ENCODE data around the gene ZMAT5. TPM values are rescaled to one million over a fixed set of nuclear protein-coding genes. Genes with fewer than 3 reads are reported as not detected.

ZMAT5 gene
- total and polyA plus RNA-seq, 9 of the 15 experiments (the other 6 are each of a cell fraction or from before 2014, with no cell fraction given), result 2.0 to 25.2 (median 11.9) TPM

- TF ChIP-seq BACH1 (tag; IDR thresholded peaks at IDR 0.05), result no peak
- TF ChIP-seq SREBF2 (CRISPR knock-in tag; IDR thresholded peaks at IDR 0.05), result no peak
- 0 out of 2 replicates have a peak, but pooled peaks have one; percentile 39 for TF ChIP-seq ZNF395 (CRISPR knock-in tag; IDR thresholded peaks at IDR 0.05)
- no peak for TF ChIP-seq THAP7 (CRISPR knock-in tag; IDR thresholded peaks at IDR 0.05)
- TF ChIP-seq ZNF197 (CRISPR knock-in tag; IDR thresholded peaks at IDR 0.05; ENCODE audit: low read depth), result 0 out of 2 replicates have a peak, but pooled peaks have one; percentile 52
- no peak for TF ChIP-seq TCF7 (IDR thresholded peaks at IDR 0.05; ENCODE audit: borderline replicate concordance)
Observed at GRCh38 chr22:29798801-29799200, 32.0 kb upstream of the ZMAT5 start (continued).

GRCh38 chr22:29798318-29798717 is 31.5 kb upstream of the ZMAT5 start:
- FAIRE-seq (peak; percentile 19), DNase-seq (ENCODE audit: extremely low read depth in 1 of 4, low spot score in 3 of 4) (peak in 1 of 4 experiments; percentile 20), ATAC-seq (peak; percentile 58)
- H3K9me3 ChIP-seq (replicated peaks; ENCODE audit: control insufficient read depth, insufficient read depth, low read depth, low read length), result no peaks in the 10 kb centered on the region
- no peak overlapping the region for H3K4me3 ChIP-seq
- H3K79me2 ChIP-seq (ENCODE audit: control insufficient read depth, insufficient read depth, low read length), result no peaks in the 10 kb centered on the region
- H3K36me3 ChIP-seq (ENCODE audit: control insufficient read depth, insufficient read depth, low read length), result peaks cover 49% of the 10 kb centered on the region
- in situ Hi-C loops (cut with MboI) (no loop called here), intact Hi-C loops (cut with micrococcal nuclease) (no loop called here)
- WGBS (ENCODE audit: insufficient coverage, low coverage, missing lambda C conversion rate), result 14% methylated on average over 6 of the region's 6 CpGs
- peak overlapping the region; percentile 73; the same call in 2 of the 3 replicates for H3K27ac ChIP-seq (ENCODE audit: extremely low read depth, low read depth, low read length)
- no peaks in the 10 kb centered on the region for H4K20me1 ChIP-seq (replicated peaks; ENCODE audit: control insufficient read depth, insufficient read depth, low read length)
- POLR2A ChIA-PET, result no interaction called here
- BruUV-seq (replicated peaks), result no TSS peak
- H3K9ac ChIP-seq (ENCODE audit: insufficient read depth in 1 of 2, low read depth in 2 of 2, low read length in 2 of 2), result no peak overlapping the region
- CTCF ChIA-PET (ENCODE audit: low intra/inter-chr PET ratio), result no interaction called here
- no peaks in the 10 kb centered on the region for H3K9me1 ChIP-seq (ENCODE audit: control insufficient read depth, insufficient read depth, low read length)
- no peak overlapping the region; the same call in 1 of the 2 replicates for H3K4me2 ChIP-seq (ENCODE audit: insufficient read depth, low read length)
- TF ChIP-seq EP400 (IDR thresholded peaks at IDR 0.05), result no peak
- TF ChIP-seq TEAD2 (tag; IDR thresholded peaks at IDR 0.05), result no peak
- no peak for TF ChIP-seq PHB2 (IDR thresholded peaks at IDR 0.05; ENCODE audit: low read depth)
- TF ChIP-seq KDM5B (IDR thresholded peaks at IDR 0.05; ENCODE audit: insufficient replicate concordance, low read depth, low read length), result no peak
- no peak for TF ChIP-seq PCBP1 (IDR thresholded peaks at IDR 0.05; ENCODE audit: low read depth, low read length, poor library complexity, severe bottlenecking)
- TF ChIP-seq ZNF696 (CRISPR knock-in tag; conservative IDR thresholded peaks at IDR 0.05), result no peak
- TF ChIP-seq TAF7 (tag; IDR thresholded peaks at IDR 0.05), result no peak
- no peak for TF ChIP-seq MTA3 (IDR thresholded peaks at IDR 0.05; ENCODE audit: borderline replicate concordance)
- TF ChIP-seq ETS1 (conservative IDR thresholded peaks at IDR 0.05; ENCODE audit: control insufficient read depth, low read depth, low read length), result no peak
- TF ChIP-seq NFIC (IDR thresholded peaks at IDR 0.05), result no peak
- no peaks in the 10 kb centered on the region for H3K27me3 ChIP-seq (ENCODE audit: control insufficient read depth in 2 of 2, insufficient read depth in 2 of 2, low read length in 2 of 2)
- no peak overlapping the region for H2AFZ ChIP-seq (ENCODE audit: low read depth, low read length)
- peaks cover 20 to 29% of the 10 kb centered on the region in 2 experiments for H3K4me1 ChIP-seq (replicated peaks in 1 of 2; ENCODE audit: control insufficient read depth in 2 of 2, insufficient read depth in 2 of 2, low read length in 2 of 2)
